A549 treated with dexamethasone at 1 μM for 4 hours (cell line): Measurements from ENCODE around the gene KCNJ6. TPM values are rescaled to one million over a fixed set of nuclear protein-coding genes. Genes with fewer than 3 reads are reported as not detected.

Experiments used
- total RNA-seq: library from RNA; stranded (reverse); fragments of 200-300 nt; extraction: Qiagen RNA extraction; gene quantifications from 5 replicates; pipeline ENCODE4 v1.2.3, GENCODE V29; 2022

Gene KCNJ6
- total RNA-seq, result 3.1 to 5.8 TPM (median 5.0 TPM) in 5 replicates

GRCh38 chr21:37916310-37917051 is at the start of gene KCNJ6:
Gene KCNJ6, minus strand, starts transcription at chr21:37916457. Its CDS starts 75,775 bp downstream, at chr21:37840682.

